A204.1 (cell line): ENCODE data around the gene DDX24.
"Not testable (repeated sequence)": the region's sequence is repeated elsewhere in the genome, so short reads cannot be mapped to it uniquely, and the experiment has no call there.

Experiments
- FAIRE-seq: peaks from 2 replicates; lab custom pipeline; 2012; peaks lifted over from hg19 to GRCh38; lab: Jason Lieb, UNC

Gene DDX24

GRCh38 chr14:94079891-94080620, 946 bp downstream of the DDX24 start:
- FAIRE-seq, result no peak

DNA sequence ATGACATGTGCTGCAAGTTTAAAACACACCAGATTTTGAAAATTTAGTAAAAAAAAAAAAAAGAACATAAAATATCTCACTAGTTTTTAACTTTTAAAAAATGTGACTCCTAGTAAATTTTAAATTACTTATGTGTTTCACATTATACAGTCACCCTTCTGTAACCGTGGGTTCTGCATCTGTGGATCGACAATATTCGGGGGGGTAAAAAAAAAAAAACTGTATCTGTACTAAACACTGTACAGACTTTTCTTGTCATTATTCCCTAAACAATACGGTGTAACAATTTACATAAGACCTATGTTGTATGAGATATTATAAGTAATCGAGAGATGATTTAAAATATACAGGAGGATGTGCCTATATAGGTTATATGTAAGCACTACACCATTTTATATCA, 3.2 kb downstream of the DDX24 start:
- FAIRE-seq, result no peak

DNA sequence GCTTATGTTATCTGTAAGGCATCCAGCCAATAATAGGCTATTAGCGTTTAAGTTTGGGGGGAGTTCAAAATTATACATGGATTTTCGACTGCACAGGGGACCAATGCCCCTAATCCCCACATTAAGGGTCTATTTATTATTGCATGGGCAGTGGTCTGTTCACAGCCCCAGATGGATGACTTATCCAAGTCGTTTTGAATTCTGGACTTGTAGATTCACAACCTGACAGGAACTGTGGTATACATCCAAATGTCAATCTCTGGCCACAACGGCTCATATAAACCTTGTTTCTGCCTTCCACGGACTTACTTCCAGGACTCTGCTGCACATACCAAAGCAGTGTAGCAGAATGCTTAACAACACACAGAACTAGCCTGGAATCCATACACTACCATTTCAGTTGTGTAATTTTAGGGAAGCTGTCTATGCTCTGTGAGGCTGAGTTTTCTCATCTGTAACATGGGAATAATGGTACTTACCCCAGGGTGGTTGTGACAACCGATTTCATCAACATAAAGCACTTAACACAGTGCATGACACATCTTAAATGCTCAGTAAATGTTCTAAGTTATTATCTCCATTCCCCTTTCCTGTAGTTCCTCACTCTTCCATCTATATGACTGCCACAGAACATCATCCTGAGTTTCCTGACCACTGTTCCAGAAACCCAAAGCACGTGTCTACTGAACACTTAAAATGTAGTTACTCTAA, 3.7 kb downstream of the DDX24 start:
- no peak for FAIRE-seq

DNA sequence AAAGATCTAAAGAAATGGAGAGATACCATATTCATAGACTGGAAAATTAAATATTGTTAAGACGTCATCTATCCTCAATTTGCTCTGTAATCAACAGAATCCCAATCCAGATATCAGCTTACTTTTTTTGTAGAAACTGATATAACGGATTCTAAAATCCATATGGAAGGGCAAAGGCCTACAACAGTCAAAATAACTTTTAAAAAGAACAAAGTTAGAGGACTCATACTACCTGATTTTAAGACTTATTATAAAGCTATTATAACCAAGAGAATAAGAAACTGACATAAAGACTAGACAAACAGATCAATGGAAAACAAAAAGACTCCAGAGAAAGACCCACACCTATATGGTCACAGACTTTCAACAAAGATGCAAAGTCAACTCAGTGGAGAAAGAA, 6.0 kb downstream of the DDX24 start:
- FAIRE-seq, result no peak

GRCh38 chr14:94074534-94074933, 6.5 kb downstream of the DDX24 start:
- no peak for FAIRE-seq

- not testable (repeated sequence) for FAIRE-seq
Measured at GRCh38 chr14:94072076-94072475, 8.9 kb downstream of the DDX24 start.

- no peak for FAIRE-seq
Measured at GRCh38 chr14:94066089-94066676, 14.8 kb downstream of the DDX24 start.

GRCh38 chr14:94062344-94062940, 18.6 kb downstream of the DDX24 start:
- FAIRE-seq, result no peak

- no peak for FAIRE-seq
Measured at GRCh38 chr14:94059998-94060397, 21.0 kb downstream of the DDX24 start.

- no peak for FAIRE-seq
Measured at GRCh38 chr14:94058674-94059138, 22.3 kb downstream of the DDX24 start.

- no peak for FAIRE-seq
Measured at GRCh38 chr14:94058128-94058673, 22.8 kb downstream of the DDX24 start.

GRCh38 chr14:94056579-94057308, 24.3 kb downstream of the DDX24 start:
- FAIRE-seq, result no peak

- no peak for FAIRE-seq
Measured at GRCh38 chr14:94054936-94055335, 26.1 kb downstream of the DDX24 start.

GRCh38 chr14:94054401-94054800, 26.6 kb downstream of the DDX24 start:
- no peak for FAIRE-seq

DNA sequence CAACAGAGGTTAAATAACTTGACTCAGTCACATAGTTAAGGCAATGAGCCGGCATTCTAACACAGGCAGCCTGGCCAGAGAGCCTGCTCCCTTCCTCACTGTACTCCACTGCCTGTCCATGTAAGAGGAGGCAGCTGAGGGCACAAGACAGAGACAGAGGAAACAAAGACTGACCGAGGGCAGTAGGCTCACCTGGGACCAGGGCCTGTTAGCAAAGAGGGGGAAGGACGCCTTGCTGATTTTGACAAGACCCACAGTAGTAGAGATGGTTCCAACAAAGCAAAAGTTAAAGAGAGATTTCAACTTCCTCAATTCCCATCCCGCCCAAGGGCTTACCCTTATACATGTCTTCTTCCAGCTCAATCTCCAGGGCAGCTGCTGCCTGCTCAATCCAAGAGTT, 28.3 kb downstream of the DDX24 start:
- no peak for FAIRE-seq

DNA sequence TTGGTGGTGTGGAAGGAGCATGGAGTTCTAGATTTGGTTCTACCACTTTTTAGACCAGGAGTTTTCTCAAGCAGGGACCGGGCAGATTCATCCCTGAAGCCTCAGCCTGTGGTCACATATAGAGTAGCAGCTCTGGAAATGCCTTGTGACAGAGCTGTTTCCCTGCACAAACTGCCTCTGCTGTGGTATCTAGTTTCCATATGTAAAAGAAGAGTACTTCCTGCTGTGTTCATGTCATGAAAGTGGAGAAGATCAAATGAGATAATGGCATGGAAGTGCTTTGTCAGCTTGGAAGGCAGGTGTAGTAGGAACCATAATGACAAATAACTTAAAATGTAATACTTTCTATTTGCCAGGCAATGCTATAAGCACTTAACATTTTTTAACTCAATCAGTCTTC, 28.8 kb downstream of the DDX24 start:
- no peak for FAIRE-seq

- FAIRE-seq, result no peak
Measured at GRCh38 chr14:94051779-94052178, 29.2 kb downstream of the DDX24 start.

GRCh38 chr14:94051115-94051514, 29.9 kb downstream of the DDX24 start:
- FAIRE-seq, result no peak

- no peak for FAIRE-seq
Measured at GRCh38 chr14:94050231-94050880, 30.6 kb downstream of the DDX24 start.

- FAIRE-seq, result no peak
Measured at GRCh38 chr14:94049625-94050023, 31.4 kb downstream of the DDX24 start.
